DND-41 (cell line): Measurements from ENCODE around the gene TSPYL2.

Experiments used
- CTCF ChIP-seq: IDR thresholded peaks from 2 replicates; pipeline ENCODE4 v1.5.1; 2012; ENCODE audit warnings: borderline replicate concordance, low read length, moderate library complexity, mild to moderate bottlenecking; ENCODE audit not compliant: poor library complexity, severe bottlenecking; ENCODE audit errors: extremely low read depth
- EZH2 ChIP-seq: IDR thresholded peaks from 3 replicates; pipeline ENCODE4 v1.6.1; 2012; ENCODE audit warnings: borderline replicate concordance, low read depth, mild to moderate bottlenecking, moderate library complexity, low read length, inconsistent platforms; ENCODE audit not compliant: severe bottlenecking

- no peak for TF ChIP-seq CTCF
- TF ChIP-seq EZH2 = no peak
Observed at GRCh38 chrX:53135581-53135980, 53.4 kb downstream of the TSPYL2 start.
